COLO668 (cell line): Measurements from ENCODE around the gene EVI5.
"Not testable (repeated sequence)": the region's sequence is repeated elsewhere in the genome, so short reads cannot be mapped to it uniquely, and the experiment has no call there.

Experiments used
- DNase-seq: peaks from one replicate; lab custom pipeline; 2025; ENCODE audit not compliant: unreplicated experiment; lab: John Stamatoyannopoulos, UW

EVI5 gene

DNA sequence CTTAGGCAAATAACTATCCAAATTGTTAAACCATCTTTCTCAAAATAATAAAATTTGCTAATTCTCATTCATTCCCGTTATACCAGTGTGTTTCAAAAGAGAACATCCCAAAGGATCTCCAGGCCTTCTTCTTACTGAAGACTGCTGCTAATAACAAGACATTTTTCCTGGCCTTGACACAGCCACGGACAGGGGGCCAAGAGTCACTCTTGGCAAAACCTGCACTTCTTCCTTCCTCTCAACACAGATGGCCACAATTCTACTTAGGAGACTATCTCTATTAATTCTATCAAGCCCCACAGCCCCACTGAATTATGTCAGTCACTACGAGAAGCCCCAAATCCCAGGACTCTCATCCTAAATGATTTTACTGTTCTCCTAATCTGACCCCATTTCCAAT, 86.0 kb downstream of the EVI5 start:
- no peak for DNase-seq

GRCh38 chr1:92695104-92695503, 89.8 kb downstream of the EVI5 start:
- no peak for DNase-seq

GRCh38 chr1:92691925-92692324, 93.0 kb downstream of the EVI5 start:
- no peak for DNase-seq

GRCh38 chr1:92690212-92690906, 94.5 kb downstream of the EVI5 start:
- no peak for DNase-seq

DNA sequence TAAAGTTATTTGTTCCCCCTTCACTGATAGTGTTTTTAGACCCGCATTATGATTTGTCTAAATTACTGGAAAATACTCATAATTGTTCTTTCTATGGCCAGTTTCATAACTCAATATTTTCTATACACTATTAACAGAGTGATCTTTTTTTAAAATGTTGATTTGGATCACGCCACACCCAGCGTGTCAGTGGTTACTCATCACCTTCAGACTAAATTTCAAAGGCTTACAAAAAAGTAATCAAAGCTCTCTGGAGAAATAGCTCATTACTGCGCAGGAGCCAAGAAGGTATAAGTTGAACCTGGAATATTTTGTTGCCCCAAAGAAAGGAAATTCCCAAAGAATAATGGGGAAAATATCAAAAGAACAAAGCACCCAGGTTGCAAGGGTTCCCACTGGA, 104.9 kb downstream of the EVI5 start:
- no peak for DNase-seq

GRCh38 chr1:92663775-92664174, 121.1 kb downstream of the EVI5 start:
- DNase-seq, result no peak

DNA sequence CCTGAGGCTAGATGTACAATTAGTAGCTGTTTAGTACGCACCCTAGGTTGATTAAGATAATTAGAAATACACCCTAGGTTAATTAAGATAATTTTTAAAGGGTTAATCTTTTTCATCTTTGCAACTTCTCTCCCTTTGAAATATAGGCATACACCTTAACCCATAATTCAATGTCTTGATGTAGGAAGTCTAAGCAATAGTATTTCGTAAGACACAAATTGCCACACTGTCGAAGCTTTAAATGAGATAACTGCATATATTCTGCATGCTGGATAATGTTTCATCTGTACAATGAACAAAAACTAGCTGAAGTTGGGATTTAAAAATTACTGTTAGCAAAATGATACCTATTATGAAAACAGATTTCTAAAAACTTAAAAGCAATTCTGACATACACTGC, 122.9 kb downstream of the EVI5 start:
- no peak for DNase-seq

- DNase-seq, result no peak
Measured at GRCh38 chr1:92657701-92658100, 127.2 kb downstream of the EVI5 start.

DNA sequence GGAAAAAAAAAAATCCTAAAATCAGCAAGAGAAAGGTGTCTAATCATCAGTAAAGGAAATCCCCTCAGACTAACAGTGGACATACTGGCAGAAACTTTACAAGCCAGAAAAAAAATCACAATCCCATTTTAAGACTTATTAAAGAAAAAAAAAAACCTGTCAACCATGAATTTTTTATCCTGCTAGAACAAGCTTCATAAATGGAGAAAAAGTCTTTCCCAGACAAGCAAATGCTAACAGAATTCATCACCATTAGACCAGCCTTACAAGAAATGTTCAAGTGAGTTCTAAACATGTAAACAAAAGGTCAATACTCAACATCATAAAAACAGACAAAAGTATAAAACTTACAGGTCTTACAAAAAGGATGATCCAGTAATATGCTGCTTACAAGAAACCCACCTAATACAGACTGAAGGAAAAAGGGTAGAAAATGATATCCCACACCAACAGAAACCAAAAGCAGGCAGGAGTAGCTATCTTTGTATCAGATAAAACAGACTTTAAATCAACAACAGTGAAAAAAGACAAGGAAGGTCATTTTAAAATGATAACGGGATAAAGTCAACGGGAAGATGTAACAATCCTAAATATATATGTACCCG, 129.6 kb downstream of the EVI5 start:
- DNase-seq, result no peak

DNA sequence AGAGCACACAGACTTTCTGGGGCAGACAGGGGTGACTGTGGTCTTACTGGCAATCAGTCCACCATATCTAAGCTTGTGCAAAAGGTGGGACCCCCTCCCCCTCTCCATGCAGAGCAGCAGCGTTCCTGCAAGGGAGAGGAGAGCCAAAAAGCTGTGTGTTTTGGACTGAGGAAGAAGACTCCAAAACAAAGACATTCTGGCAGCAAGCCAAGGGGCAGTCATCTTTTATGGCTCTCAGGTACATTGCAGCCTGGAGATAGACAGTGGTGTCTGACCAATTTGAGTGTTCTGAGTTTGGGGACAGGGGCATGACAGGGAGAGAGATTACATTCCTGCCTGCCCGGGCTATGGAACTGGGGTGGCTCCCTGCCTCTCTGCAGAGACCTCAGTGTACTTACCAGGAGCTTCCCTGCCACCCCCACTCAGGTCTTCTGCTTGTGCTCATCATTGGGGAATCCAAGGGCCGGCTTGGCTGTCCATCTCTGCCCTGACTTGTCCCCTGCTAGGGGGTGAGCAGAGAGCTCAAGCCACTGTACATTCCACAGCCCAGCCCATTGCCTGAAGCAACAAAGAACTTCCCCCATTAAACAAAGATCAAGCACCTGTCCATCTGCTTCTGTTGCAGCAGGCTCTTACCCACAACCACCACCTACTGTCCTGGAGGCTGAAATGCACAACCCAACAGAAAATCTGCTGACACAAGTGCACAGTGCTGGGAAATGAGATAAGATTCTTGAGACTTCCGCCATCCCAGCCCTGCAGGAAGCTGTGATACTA, 131.1 kb downstream of the EVI5 start:
- DNase-seq, result no peak

DNA sequence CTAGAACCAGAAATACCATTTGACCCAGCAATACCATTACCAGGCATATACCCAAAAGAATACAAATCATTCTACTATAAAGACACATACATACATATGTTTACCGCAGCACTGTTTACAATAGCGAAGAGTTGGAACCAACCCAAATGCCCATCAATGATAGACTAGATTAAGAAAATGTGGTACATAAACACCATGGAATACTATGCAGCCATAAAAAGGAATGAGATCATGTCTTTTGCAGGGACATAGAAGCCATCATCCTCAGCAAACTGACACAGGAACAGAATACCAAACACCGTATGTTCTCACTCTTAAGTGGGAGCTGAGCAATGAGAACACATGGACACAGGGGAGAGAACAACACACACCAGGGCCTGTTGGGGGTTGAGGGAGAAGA, 144.2 kb downstream of the EVI5 start:
- not testable (repeated sequence) for DNase-seq

DNA sequence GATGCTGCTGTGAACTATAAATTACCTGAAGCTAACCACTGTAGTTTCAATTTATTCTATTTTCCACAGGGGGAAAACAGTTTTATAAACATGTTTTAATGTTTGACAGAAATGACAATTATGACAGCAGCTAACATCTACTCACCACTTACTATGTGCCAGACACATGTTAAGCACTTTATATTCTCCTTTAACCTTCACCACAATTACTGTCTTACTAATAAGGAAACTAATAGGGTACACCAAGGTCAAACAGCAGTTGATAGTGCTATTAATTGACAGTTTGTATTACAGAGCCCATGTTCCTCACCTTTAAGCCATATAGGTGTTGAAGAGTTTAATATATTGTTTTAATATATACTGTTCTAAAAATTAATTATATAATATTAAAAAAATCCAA, 146.4 kb downstream of the EVI5 start:
- no peak for DNase-seq

GRCh38 chr1:92635203-92635602, 149.7 kb downstream of the EVI5 start:
- DNase-seq, result not testable (repeated sequence)

GRCh38 chr1:92623187-92623778, 161.6 kb downstream of the EVI5 start:
- no peak for DNase-seq

DNA sequence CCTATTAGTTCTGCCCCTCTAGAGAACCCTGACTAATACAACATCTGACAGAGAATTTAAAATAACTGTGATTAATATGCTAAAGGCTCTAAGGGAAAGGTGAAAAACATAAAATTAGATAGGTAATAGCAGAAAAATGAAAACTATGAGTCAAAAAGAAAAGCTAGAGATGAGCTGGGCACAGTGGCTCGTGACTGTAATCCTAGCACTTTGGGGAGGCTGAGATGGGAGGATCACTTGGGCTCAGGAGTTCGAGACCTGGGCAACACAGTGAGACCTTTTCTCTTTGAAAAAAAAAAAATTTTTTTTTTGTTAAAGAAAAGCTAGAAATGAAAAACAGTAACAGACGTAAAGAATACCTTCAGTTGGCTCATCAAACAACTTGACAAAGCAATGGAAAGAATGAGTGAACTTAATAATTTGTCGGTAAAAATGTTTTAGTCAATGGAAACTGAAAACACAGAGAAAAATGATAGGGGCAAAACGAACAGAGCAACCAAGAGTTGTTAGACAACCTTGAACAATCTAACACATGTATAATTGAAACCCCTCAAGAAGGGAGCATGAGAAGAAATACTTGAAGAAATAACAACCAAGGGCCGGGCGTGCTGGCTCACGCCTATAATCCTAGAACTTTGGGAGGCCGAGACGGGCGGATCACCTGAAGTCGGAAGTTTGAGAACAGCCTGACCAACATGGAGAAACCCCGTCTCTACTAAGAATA, 165.3 kb downstream of the EVI5 start:
- no peak for DNase-seq

DNA sequence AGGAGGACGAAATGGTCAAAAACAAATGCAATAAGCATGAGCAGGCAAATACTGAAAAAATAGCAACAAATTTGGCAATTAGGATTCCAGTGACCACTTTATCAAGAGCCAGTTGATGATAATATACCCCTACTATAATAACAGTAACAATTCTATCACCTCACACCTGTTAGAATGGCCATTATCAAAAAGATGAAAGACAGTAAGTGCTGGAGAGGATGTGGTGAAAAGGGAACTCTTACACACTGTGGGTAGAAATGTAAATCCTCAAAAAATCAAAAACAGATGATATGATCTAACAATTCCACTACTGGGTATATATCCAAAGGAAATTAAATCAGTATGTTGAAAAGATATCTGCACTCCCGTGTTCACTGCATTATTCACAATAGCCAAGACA, 183.9 kb downstream of the EVI5 start:
- no peak for DNase-seq

DNA sequence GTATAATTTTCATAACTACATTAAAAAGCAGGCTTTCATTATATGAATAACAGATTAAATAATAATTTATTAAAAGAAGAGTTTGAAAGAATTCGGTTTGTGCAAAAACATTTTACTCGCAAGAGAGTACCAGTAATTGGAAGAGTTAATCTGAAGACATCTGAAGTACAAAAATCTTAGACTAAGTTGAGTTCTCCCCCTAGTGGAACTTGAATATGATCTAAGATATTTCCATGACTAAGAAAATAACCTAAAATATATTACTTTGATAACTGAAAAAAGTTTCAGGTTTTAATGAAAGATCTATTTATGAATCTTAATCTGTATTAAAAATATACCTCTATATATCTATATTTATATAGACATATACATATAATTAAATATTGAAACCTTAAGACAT, 185.7 kb downstream of the EVI5 start:
- DNase-seq, result no peak

- not testable (repeated sequence) for DNase-seq
Measured at GRCh38 chr1:92589361-92589760, 195.5 kb downstream of the EVI5 start.

DNA sequence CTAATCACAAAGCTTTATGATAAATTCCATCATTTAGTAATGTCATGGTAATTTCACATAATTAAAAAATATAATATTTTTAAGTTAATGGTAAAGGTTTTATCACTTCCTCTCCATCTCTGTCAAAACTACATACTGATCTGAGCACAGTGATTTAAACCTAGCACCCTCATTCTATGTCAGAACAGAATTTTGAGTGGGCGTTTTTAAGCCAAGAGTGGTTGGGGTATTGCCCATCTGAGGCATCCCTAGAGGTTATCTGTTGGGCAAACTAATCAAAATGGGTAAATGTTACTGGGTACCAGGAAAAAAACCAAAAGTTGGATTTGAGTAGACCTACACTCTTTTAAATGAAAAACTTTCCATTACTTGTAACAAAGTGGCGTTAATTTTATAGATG, 197.5 kb downstream of the EVI5 start:
- DNase-seq, result no peak

- DNase-seq, result no peak
Measured at GRCh38 chr1:92585831-92586230, 199.1 kb downstream of the EVI5 start.

DNA sequence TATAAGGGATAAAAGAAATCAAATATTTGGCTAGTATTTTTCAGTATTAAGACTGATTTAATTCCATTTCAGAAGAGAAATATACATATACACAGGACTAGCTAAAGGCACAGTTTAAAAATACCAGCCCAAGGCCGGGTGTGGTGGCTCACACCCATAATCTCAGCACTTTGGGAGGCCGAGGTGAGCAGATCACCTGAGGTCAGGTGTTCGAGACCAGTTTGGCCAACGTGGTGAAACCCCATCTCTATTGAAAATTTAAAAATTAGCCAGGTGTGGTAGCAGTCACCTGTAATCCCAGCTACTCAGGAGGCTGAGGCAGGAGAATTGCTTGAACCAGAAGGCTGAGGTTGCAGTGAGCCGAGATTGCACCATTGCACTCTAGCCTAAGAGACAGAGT, 200.1 kb downstream of the EVI5 start:
- not testable (repeated sequence) for DNase-seq
